Neural cell (in vitro differentiated cells): Measurements from ENCODE around the gene GPR62.

Source experiments
- CTCF ChIP-seq: fragments of 450-650 bp; IDR thresholded peaks from 2 replicates; pipeline ENCODE4 v1.5.1; 2014; ENCODE audit warnings: antibody characterized with exemption, mild to moderate bottlenecking, moderate library complexity; ENCODE audit not compliant: poor library complexity, severe bottlenecking
- EZH2 ChIP-seq: fragments of 200-600, 300-800 bp; shearing (Covaris generic), sonication (generic); IDR thresholded peaks from 2 replicates; pipeline ENCODE4 v1.6.1; 2014; ENCODE audit warnings: antibody characterized with exemption, low read length, borderline replicate concordance, mild to moderate bottlenecking; ENCODE audit not compliant: insufficient read depth, poor library complexity, severe bottlenecking
- MXI1 ChIP-seq: fragments of 450-650 bp; conservative IDR thresholded peaks from 2 replicates; pipeline ENCODE4 v1.6.1; 2014; ENCODE audit warnings: antibody characterized with exemption, mild to moderate bottlenecking; ENCODE audit not compliant: poor library complexity, severe bottlenecking

DNA sequence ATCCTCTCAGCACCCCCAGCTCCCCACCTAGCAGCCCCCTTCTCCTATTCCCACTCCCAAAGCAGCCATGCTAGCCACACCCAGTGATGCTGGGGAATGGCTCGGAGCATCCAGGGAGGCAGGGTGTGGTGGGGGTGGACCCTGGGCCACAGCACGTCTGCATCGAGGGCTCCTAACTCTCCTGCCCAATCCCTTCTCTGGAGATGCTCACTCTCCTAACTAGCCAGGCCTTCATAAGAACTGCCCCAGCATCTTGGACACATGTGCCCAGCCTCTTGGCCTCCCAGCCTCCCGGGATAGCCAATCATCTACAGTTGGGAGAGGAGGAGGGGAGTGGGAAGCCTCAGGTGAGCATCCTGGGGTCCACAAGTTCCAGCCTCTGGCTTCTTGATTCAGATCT is 9.3 kb downstream of the GPR62 start:
- TF ChIP-seq CTCF = no peak
- TF ChIP-seq EZH2 = no peak
- TF ChIP-seq MXI1 = no peak
